K562 (cell line): ENCODE data around the gene MEGF9. TPM values are rescaled to one million over a fixed set of nuclear protein-coding genes. Genes with fewer than 3 reads are reported as not detected.
A peak's percentile ranks its signal among the peaks of the same experiment; 100 is the strongest.

Experiments
- ATAC-seq: fragments of 200-7000 bp; cut with Tn5 transposase; 3 replicates; pipeline ENCODE4 v1.9.1; 2020; ENCODE audit warnings: moderate library complexity
- BruUV-seq: library from RNA; stranded (reverse); fragments of 400-500 nt; replicated peaks from 2 replicates; lab custom pipeline; 2021; lab: Mats Ljungman, UMichigan
- CTCF ChIA-PET: fragments of 300-600 bp; formaldehyde crosslinking; extraction: SDS; loops from one replicate; lab custom pipeline; 2021; ENCODE audit warnings: low intra/inter-chr PET ratio; lab: Yijun Ruan, JAX
- POLR2A ChIA-PET: fragments of 300-600, 350-650 bp; sonication (Branson Sonifier 250); formaldehyde crosslinking; extraction: SDS; loops from one replicate; lab custom pipeline; 2021; ENCODE audit warnings: antibody characterized with exemption, inconsistent platforms; lab: Yijun Ruan, JAX
- DNase-seq, 4 experiments: peaks; one replicate each; pipeline versions ENCODE4 v3.0.0 to v3.0.0-alpha.2; 2011 to 2018; ENCODE audit warnings: low spot score in 3 of 4, mixed read lengths in 3 of 4; ENCODE audit errors: extremely low read depth in 1 of 4
- FAIRE-seq: peaks from 2 replicates; lab custom pipeline; 2011; peaks lifted over from hg19 to GRCh38; lab: Jason Lieb, UNC
- H2AFZ ChIP-seq: 2 replicates; pipeline ENCODE4 v1.6.0; 2011; ENCODE audit warnings: low read depth, low read length, control low read depth, inconsistent platforms
- H3K27ac ChIP-seq: fragments of 200-600 bp; 3 replicates; pipeline ENCODE4 v1.8.0; 2011; ENCODE audit warnings: low read depth, mild to moderate bottlenecking, control low read depth, inconsistent platforms, low read length, moderate library complexity, mixed read lengths; ENCODE audit errors: extremely low read depth
- H3K27me3 ChIP-seq, 2 experiments: fragments of 300-600 bp in 1 of 2; 2 replicates in 1 of 2; 3 replicates in 1 of 2; pipeline versions ENCODE4 v1.6.0 to v1.8.0; 2011; ENCODE audit warnings: inconsistent platforms in 2 of 2, low read length in 2 of 2, mild to moderate bottlenecking in 1 of 2, mixed read lengths in 1 of 2, moderate library complexity in 1 of 2; ENCODE audit not compliant: control insufficient read depth in 2 of 2, insufficient read depth in 2 of 2
- H3K36me3 ChIP-seq: fragments of 300-600 bp; 3 replicates; pipeline ENCODE4 v1.8.0; 2011; ENCODE audit warnings: mild to moderate bottlenecking, low read length, inconsistent platforms; ENCODE audit not compliant: control insufficient read depth, insufficient read depth
- H3K4me1 ChIP-seq, 2 experiments: fragments of 200-600 bp in 1 of 2; replicated peaks in 1 of 2; 2 replicates in 1 of 2; 3 replicates in 1 of 2; pipeline versions ENCODE4 v1.5.1 to v1.8.0; 2011; ENCODE audit warnings: inconsistent platforms in 2 of 2, low read length in 2 of 2, mild to moderate bottlenecking in 1 of 2, mixed read lengths in 1 of 2, moderate library complexity in 1 of 2; ENCODE audit not compliant: control insufficient read depth in 2 of 2, insufficient read depth in 2 of 2
- H3K4me2 ChIP-seq: 2 replicates; pipeline ENCODE4 v1.6.1; 2011; ENCODE audit warnings: low read length, control low read depth, inconsistent platforms, mixed read lengths; ENCODE audit not compliant: insufficient read depth
- H3K4me3 ChIP-seq: fragments of 200-600 bp; sonication (generic), shearing (Covaris generic); 2 replicates; pipeline ENCODE4 v1.5.1; 2016; ENCODE audit warnings: control low read depth, inconsistent platforms
- H3K79me2 ChIP-seq: fragments of 200-600 bp; 3 replicates; pipeline ENCODE4 v1.8.0; 2011; ENCODE audit warnings: low read length, inconsistent platforms; ENCODE audit not compliant: control insufficient read depth, insufficient read depth
- H3K9ac ChIP-seq, 2 experiments: 2 replicates each; pipeline versions ENCODE4 v1.6.0 to v1.6.1; 2011; ENCODE audit warnings: low read depth in 2 of 2, low read length in 2 of 2, control low read depth in 1 of 2, inconsistent platforms in 1 of 2, mild to moderate bottlenecking in 1 of 2, mixed read lengths in 1 of 2; ENCODE audit not compliant: insufficient read depth in 1 of 2
- H3K9me1 ChIP-seq: one replicate; pipeline ENCODE4 v1.6.0; 2011; ENCODE audit warnings: inconsistent platforms, mild to moderate bottlenecking, low read length, moderate library complexity; ENCODE audit not compliant: control insufficient read depth, insufficient read depth
- H3K9me3 ChIP-seq: replicated peaks from 2 replicates; pipeline ENCODE4 v1.5.1; 2011; ENCODE audit warnings: low read depth, low read length, inconsistent platforms; ENCODE audit not compliant: control insufficient read depth, insufficient read depth
- H4K20me1 ChIP-seq: replicated peaks from 2 replicates; pipeline ENCODE4 v1.6.1; 2011; ENCODE audit warnings: low read length, inconsistent platforms, mixed read lengths; ENCODE audit not compliant: control insufficient read depth, insufficient read depth
- KDM1A ChIP-seq, 2 experiments: fragments of 450-650 bp; IDR thresholded peaks; 2 replicates each; pipeline ENCODE4 v1.6.1; 2016; ENCODE audit warnings: mild to moderate bottlenecking in 2 of 2
- MEIS2 ChIP-seq: fragments of 450-650 bp; IDR thresholded peaks from 2 replicates; pipeline ENCODE4 v1.6.1; 2014; ENCODE audit warnings: mild to moderate bottlenecking; ENCODE audit not compliant: partially characterized antibody
- NFIC ChIP-seq: fragments of 450-650 bp; IDR thresholded peaks from 2 replicates; pipeline ENCODE4 v1.6.1; 2017; ENCODE audit warnings: mild to moderate bottlenecking, inconsistent platforms
- NFIX ChIP-seq: fragments of 250-450 bp; sonication (Bioruptor Pico); IDR thresholded peaks from 2 replicates; pipeline ENCODE4 v1.4.0; 2020; ENCODE audit warnings: low read depth, mild to moderate bottlenecking, moderate library complexity
- PBX2 ChIP-seq, 2 experiments: IDR thresholded peaks in 1 of 2; conservative IDR thresholded peaks in 1 of 2; 2 replicates each; pipeline ENCODE4 v1.6.1; 2016; ENCODE audit warnings: low read depth in 2 of 2, mild to moderate bottlenecking in 1 of 2, missing compliant biosample characterization in 1 of 2, missing genetic modification characterization in 1 of 2, moderate library complexity in 1 of 2
- ZNF212 ChIP-seq: fragments of 450-650 bp; formaldehyde crosslinking; IDR thresholded peaks from 2 replicates; pipeline ENCODE4 v1.4.0; 2020; ENCODE audit warnings: mild to moderate bottlenecking
- in situ Hi-C: fragments of 300-500 bp; cut with MboI; formaldehyde crosslinking; loops from 4 replicates; pipeline ENCODE4 v1.15.0; 2018; ENCODE audit warnings: inconsistent platforms, mixed read lengths
- intact Hi-C: fragments of 100-400 bp; cut with micrococcal nuclease; formaldehyde crosslinking; loops from 2 replicates; pipeline ENCODE4 v1.14.2; 2022
- polyA plus RNA-seq, 8 experiments: library from polyadenylated mRNA; depleted of rRNA in 4 of 8; stranded (reverse) in 5 of 8; unstranded in 3 of 8; fragments of >200 nt; fragmentation: Nextera tagmentation in 2 of 8; fragmentation: Illumina TruSeq in 1 of 8; extraction: Ambion mirVana in 2 of 8; extraction: Trizol in 1 of 8; gene quantifications; 2 replicates each; pipeline versions ENCODE4 v1.2.1 to v1.2.3, GENCODE V29; 2011 to 2014; ENCODE audit warnings: inconsistent platforms in 1 of 8, missing spikeins in 1 of 8
- total RNA-seq, 7 experiments: library from RNA; depleted of rRNA in 6 of 7; stranded (reverse); fragments of >200 nt in 6 of 7; fragmentation: Illumina TruSeq in 2 of 7; extraction: Trizol in 2 of 7; gene quantifications; 2 replicates each; pipeline versions ENCODE4 v1.2.1 to v1.2.3, GENCODE V29; 2011 to 2021; ENCODE audit warnings: low replicate concordance in 1 of 7

The MEGF9 gene
- total and polyA plus RNA-seq, 9 of the 15 experiments (the other 6 are each of a cell fraction or from before 2014, with no cell fraction given), result 2.1 to 6.2 (median 3.8) TPM

DNA sequence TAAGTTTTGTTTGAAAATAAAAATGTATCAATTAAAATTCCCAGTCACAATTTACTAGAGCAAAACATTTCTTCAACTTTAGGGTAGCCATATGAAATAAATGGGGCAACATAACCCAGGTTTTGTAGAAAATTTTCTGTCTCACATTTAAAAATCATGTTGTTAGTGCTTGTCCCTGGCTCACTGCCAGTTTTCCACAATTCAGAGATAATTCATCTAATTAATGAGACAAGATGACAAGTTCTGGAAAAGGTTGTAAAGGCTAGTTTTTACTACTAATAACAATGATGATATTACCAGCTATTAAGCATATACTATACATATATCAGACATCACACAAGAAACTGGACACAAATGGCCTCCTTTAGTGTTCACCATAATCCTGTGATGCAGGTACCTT, 45.9 kb downstream of the MEGF9 start:
- Histone ChIP-seq H3K79me2 (no peaks in the 10 kb centered on the region), H3K9me3 (no peaks in the 10 kb centered on the region), H3K4me1 (no peaks in the 10 kb centered on the region), H2AFZ (no peak overlapping the region), H3K9me1 (no peaks in the 10 kb centered on the region), H3K36me3 (no peaks in the 10 kb centered on the region), H4K20me1 (no peaks in the 10 kb centered on the region), H3K27me3 (no peaks in the 10 kb centered on the region), H3K9ac (no peak overlapping the region), H3K4me2 (no peak overlapping the region), H3K4me3 (no peak overlapping the region), H3K27ac (no peak overlapping the region)
- POLR2A ChIA-PET, result no interaction called here
- no peak for DNase-seq
- ATAC-seq, result no peak
- in situ Hi-C loops (no loop called here), intact Hi-C loops (no loop called here)
- FAIRE-seq, result peak; percentile 37
- CTCF ChIA-PET, result no interaction called here
- BruUV-seq, result no TSS peak
- TF ChIP-seq ZNF212 (CRISPR knock-in tag) (no peak), KDM1A (IDR thresholded peaks at IDR 0.05) (no peak), NFIX (peak; percentile 48; the same call in 1 of the 2 replicates), NFIC (peak; percentile 84), PBX2 (CRISPR knock-in tag; IDR thresholded peaks at IDR 0.05; ENCODE audit: low read depth) (no peak), PBX2 (tag; conservative IDR thresholded peaks at IDR 0.05; ENCODE audit: low read depth) (peak; percentile 46; the same call in 1 of the 2 replicates), MEIS2 (peak; percentile 22)
